ENCODE measurements around the gene CORO7.
"Not testable (repeated sequence)": the region's sequence is repeated elsewhere in the genome, so short reads cannot be mapped to it uniquely, and the experiment has no call there.

CORO7 gene

DNA sequence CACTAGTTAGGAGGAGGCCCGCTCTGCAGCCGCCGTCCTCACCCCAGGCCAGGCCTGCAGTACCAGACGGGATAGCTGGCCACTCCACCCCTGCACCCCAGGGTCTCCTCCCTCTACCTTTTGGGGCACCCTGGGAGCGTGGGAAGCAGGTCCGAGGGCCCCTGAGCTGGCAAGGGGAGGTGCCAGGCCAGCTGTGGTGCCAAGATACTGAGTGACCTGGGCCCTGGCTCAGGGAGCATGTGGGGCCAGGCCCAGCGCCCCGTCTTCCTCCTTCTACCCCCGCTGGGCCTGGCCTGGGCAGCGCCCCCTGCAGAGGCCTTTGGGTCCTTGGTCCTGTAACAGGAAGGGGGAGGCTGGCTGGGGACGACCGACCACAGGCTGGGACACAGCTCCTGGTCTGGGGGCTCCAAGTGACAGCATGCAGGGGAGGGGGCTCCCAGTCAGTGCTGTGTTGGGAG lies 78.2 kb downstream of the CORO7 start:
- no peak for DNase-seq (ENCODE audit: low read depth in 2 of 2)

DNA sequence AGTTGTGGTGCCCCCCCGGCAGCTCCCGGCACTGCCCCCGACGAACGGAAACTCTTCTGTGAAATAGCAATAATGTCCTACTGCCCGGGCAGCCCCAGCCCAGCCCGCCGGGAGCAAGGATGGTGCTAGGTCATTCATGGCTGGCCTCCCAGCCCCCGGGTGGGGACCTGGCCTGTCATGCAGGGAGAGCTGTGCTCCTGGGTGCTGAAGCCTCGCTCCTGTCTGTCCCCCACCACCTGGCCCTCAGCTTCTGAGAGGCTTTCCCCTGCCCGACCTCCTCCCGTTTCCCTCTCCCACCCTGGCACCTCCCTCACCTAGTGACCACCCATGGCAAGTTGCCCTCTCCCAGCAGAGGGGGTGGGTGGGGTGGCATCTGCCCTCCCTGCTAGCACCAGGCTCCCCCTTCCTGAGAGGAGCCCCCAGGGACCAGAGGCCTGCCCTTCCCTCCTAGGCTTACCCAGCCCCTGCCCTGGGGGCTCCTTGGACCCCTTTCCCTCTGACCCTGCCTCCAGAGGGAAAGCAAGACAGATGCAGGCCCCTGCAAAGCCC lies 78.8 kb downstream of the CORO7 start:
- no peak for DNase-seq (ENCODE audit: low read depth in 2 of 2)

DNA sequence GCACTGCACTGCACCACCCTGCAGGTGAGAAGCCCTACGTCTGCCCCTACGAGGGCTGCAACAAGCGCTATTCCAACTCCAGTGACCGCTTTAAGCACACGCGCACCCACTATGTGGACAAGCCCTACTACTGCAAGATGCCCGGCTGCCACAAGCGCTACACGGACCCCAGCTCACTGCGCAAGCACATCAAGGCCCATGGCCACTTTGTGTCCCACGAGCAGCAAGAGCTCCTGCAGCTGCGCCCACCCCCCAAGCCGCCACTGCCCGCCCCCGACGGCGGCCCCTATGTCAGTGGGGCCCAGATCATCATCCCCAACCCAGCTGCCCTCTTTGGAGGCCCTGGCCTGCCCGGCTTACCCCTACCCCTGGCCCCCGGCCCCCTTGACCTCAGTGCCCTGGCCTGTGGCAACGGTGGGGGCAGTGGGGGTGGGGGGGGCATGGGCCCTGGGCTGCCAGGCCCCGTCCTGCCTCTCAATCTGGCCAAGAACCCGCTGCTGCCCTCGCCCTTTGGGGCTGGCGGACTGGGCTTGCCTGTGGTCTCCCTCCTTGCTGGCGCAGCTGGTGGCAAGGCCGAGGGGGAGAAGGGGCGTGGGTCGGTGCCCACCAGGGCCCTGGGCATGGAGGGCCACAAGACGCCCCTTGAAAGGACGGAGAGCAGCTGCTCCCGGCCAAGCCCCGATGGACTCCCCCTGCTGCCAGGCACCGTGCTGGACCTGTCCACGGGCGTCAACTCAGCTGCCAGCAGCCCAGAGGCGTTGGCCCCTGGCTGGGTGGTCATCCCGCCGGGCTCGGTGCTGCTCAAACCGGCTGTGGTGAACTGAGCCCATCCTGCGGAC lies 79.5 kb downstream of the CORO7 start:
- no peak for DNase-seq (ENCODE audit: low read depth in 2 of 2)

DNA sequence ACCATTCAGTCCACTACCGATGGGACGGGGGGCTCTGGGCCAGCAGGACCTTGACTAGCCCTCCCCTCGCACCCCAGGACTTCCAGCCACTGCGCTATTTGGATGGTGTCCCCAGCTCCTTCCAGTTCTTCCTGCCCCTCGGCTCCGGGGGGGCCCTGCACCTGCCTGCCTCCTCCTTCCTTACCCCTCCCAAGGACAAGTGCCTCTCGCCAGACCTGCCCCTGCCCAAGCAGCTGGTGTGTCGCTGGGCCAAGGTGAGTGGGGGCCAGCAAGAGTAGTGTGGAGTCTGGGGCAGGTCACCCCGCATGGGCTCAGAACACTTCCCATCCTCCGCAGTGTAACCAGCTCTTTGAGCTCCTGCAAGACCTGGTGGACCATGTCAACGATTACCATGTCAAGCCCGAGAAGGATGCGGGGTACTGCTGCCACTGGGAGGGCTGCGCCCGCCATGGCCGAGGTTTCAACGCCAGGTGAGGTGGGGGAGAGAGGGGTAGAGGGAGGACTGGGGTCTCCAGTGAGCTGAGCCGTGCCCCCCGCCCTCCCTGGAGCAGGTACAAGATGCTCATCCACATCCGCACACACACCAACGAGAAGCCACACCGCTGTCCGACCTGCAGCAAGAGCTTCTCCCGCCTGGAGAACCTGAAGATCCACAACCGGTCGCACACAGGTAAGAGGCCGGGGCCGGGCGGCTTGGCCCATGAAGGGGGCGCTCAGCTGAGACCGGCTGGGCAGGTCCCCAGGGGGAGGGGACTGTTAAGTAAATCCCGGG lies 81.5 kb downstream of the CORO7 start:
- DNase-seq (ENCODE audit: low read depth in 2 of 2) = no peak

DNA sequence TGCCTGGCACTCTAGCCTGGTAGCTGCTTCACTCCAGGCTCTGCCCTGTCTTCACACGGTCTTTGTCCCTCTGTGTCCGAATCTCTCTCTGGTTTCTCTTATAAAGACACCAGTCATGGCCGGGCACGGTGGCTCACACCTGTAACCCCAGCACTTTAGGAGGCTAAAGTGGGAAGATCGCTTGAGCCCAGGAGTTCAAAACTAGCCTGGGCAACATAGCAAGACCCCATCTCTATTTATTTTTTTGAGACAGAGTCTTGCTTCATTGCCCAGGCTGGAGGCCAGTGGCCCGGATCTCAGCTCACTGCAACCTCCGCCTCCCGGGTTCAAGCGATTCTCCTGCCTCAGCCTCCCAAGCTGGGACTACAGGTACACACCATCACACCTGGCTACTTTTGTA lies 82.7 kb downstream of the CORO7 start:
- DNase-seq (ENCODE audit: low read depth in 2 of 2) = not testable (repeated sequence)

DNA sequence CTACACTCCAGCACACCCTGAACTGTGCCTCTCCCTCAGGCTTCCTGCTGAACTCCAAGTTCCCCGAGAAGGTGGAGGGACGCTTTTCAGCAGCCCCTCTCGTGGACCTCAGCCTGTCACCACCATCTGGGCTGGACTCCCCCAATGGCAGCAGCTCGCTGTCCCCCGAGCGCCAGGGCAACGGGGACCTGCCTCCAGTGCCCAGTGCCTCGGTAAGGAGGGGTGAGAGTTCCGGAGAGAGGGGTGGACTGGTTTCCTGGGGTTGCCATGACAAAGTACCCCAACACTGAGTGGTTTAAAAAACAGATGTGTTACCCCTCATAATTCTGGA lies 83.1 kb downstream of the CORO7 start:
- no peak for DNase-seq (ENCODE audit: low read depth in 2 of 2)

DNA sequence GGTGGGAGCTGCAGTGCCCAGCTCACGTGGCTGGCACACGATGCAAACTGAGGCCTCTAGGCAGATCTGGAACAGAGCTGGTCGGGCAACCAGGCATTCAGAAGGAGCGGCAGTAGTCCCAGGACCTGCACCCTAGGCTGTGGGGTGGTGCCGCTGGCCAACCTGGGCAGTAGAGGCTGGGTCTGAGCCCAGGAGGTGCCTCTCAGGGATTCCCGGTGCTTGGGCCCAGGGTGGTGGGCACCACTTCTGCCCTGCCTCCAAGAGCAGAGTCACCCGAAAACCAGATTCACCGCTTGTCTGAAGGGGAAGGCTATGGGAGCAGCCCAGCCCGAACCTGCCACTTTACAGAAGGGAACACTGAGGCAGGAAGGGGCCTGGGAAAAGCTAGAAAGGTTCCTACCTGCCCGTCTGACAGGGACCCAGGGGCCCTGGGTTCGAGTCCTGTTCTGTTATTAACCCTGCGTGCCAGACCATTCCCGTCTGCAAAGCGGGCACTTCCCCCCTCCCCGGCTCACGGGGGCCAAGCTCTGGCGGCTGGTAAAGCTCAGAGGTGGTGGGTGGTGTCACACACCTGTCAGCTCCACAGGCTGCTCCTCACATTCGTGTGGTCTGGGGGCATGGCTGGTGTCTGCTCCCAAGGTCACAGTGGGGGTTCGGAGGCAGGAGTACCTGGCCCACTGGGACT lies 83.6 kb downstream of the CORO7 start:
- no peak for DNase-seq (ENCODE audit: low read depth in 2 of 2)

DNA sequence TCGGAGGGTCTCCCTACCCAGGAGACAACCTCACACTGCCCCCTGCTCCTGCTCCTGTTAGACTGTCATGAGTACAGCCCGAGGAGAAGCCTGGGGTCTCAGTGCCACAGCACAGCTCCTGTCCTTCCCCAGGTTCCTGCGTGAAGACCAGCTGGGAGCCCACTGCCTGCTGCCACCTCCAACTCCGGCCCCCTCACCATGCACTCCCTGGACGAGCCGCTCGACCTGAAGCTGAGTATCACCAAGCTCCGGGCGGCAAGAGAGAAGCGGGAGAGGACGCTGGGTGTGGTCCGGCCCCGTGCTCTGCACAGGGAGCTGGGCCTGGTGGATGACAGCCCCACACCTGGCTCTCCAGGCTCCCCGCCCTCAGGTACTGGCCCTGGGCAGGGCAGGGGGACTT lies 84.3 kb downstream of the CORO7 start:
- no peak for DNase-seq (ENCODE audit: low read depth in 2 of 2)

DNA sequence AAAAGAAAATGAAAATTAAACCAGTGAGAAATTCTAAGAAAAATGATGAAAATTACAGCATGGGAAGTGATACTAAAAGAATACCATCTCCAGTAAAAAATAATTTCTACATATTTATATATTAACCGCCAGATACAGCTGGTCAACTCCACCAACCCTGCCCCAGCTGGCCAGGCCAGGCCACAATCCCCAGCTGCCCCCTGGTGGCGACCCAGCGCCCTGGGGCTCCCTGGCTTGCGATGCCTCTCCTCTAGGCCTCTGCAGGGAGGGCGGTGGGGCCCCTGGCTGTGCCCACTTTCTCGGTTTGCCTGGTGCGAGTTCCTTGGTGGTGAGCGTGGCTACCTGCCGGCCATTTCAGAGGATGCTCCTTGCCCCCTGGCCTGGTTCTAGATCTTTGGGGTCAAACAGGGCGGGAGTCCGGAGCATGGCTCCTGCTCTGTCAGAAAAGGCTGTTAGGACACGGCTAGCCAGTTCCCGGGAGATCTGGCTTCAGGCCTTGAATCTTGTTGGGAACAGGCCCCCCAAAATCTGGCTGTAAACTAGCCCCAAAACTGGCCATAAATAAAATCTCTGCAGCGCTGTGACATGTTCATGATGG lies 86.0 kb downstream of the CORO7 start:
- peak; percentile 59 to 68 for DNase-seq (ENCODE audit: low read depth in 2 of 2)

DNA sequence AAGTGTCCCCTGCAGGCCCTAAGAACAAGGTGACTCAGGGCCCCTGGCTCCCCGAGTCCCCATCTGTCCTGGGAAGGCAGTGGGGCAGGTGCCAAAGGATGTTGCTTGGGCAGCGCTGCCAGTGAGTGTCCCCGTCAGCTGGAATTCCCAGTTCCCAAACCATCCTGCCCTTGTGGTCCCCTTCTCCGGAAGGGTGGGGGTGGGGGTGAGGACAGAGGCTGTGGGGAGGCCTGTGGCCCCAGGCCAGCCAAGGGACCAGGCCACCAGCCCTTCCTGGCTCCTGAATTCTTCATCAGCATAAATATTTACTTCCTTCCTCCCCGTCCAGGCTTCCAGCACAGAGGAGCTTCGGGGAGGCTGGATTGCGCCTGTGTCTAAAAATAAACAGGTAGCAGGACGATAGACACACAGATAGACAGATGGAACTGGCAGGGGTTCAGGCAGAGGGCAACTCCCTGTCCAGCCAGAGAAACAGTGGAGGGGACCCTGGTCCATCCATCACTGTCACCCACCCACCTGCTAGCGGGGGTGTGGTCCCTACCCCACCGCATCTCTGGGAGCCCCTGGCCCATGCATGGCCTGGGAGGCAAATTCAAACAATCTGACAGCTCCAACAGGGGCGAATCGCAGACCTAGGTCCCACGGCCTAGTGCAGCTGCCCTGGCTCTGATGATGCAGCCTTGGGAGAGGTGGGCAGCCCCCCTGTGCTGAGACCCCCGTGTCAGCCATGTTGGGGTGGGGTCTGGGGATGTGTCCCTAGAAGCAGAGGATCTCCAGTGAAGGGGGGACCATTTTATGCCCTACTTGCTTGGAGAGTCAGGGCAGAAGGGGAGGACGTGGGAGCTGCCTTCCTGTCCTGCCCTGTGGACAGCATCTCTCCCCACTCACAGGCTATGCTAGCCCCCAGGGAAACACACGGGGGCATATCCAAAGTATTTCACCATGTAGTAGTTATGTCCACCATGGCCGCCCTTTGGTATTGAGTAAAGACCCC lies 87.3 kb downstream of the CORO7 start:
- no peak for DNase-seq (ENCODE audit: low read depth in 2 of 2)

DNA sequence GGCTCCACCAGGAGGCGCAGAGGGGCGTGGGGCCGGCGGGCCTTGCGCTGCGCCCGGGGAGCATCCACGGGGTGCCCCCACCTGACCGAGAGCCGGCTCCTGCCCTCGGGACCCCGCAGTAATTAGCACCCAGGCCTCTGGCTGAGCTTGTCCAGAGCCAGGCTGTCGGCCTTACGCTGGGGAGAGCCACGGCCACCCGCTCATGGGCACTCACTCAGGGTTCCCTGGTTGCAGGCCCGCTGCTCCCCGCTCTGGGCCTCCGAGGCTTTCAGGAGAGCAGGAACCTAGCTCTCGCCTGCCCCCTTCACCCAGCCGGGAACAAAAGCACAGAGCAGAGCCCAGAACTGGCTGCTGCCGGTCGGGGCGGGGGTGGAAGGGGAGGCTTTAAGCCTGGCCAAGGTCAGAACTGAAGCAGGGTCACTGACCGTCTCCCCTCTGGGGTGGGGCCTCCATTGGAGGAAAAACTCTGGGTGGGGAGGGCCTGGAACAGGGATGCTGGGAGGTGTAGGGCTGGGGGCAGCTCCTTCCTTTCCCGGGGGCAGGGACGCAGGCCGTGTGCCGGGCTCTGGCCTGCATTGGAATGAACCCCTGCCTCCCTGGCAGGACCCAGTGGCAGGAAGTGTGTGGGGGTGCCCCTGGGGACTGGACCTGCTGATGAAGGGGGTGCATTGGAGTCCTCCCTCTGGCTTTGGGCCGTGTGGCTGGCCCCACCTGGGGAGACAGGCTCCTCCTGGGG lies 88.2 kb downstream of the CORO7 start:
- DNase-seq (ENCODE audit: low read depth in 2 of 2) = peak; percentile 40 to 47

DNA sequence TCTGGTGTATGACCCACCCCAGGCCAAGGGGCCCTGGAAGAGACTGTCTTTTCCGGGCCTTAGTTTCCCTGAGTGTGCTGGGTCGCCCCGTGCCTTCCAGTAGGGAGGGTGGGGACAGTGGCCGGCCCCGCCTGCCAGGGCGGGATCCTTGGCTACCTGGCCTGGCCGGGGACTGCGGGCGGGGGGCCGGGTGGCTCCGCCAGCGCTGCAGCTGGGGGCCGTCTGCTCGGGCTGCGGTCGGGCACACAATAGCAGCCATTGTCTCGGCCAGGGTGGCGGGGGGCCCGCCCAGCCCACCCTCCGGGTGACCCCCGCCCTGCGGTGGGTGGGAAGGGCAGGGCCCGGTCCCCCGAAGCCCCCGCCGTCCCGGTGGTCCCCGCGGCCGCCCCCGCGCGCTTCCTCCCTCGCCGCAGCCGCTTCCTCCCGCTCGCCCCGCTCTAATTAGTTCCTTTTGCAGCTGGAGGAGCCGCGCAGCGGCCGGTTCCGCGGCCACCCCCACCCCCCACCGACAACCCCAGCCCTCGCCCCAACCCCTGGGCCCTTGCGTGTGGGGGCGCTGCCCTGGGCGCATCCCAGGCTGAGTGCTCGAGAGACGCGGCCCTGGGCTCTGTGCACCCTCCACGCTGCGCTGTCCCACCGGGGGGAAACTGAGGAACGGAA lies 88.9 kb downstream of the CORO7 start:
- DNase-seq (ENCODE audit: low read depth in 2 of 2) = no peak

DNA sequence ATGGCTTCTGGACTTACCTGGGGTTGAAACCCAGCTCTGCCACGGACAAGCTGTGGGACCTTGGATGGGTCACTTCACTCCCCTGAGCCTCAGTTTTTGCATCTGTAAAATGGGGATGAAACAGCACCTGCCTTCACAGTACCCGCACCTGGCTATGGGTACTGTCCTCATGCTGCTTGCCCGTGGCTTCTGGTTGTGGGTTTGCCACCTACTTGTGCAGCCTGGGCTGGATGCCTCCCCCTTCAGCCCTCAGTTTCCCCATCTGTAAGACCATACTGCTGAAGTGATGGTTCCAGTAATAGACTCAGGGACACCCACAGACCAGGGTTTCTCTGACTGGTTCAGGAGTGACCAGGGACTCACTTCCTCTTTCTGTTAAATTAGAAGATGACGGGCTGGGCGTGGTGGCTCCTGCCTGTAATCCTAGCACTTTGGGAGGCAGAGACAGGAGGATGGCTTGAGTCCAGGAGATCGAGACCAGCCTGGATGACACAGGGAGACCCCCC lies 91.1 kb downstream of the CORO7 start:
- no peak for DNase-seq (ENCODE audit: low read depth in 2 of 2)

DNA sequence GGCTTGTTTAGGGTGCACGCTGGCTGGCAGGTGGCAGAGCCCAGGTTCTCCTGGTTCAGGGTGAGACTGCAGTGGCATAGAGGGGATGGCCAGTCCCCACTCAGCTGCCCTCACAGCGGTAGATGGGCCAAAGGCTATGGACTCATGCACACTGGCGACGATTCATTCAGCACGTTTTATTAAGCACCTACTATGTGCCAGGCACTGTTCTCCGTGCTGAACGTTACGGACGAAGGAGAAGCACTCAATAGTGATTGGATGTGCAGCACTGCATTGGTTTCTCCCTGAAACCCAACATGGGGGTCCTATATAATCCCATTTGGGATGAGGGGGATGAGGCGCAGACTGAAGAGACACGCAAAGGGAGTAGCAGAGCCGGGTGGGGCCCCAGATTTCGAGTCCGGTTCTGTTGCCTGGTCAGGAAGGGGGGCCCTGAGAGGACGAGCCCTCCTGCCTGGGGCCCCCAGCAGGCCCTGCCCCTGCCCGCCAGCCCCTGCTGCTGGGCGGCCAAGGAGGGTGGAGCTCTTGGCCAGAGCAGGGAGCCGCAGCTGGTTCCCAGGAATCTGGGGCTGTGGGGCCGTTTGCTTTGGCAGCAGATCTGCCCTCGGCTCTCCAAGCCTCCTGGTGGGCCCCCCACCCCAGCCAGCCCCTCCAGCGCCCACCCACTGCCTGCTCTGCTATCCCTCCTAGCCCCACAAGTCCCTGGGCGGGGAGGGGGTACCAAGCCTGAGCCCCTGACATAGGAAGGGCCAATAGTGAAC lies 91.7 kb downstream of the CORO7 start:
- DNase-seq (ENCODE audit: low read depth in 2 of 2) = no peak

DNA sequence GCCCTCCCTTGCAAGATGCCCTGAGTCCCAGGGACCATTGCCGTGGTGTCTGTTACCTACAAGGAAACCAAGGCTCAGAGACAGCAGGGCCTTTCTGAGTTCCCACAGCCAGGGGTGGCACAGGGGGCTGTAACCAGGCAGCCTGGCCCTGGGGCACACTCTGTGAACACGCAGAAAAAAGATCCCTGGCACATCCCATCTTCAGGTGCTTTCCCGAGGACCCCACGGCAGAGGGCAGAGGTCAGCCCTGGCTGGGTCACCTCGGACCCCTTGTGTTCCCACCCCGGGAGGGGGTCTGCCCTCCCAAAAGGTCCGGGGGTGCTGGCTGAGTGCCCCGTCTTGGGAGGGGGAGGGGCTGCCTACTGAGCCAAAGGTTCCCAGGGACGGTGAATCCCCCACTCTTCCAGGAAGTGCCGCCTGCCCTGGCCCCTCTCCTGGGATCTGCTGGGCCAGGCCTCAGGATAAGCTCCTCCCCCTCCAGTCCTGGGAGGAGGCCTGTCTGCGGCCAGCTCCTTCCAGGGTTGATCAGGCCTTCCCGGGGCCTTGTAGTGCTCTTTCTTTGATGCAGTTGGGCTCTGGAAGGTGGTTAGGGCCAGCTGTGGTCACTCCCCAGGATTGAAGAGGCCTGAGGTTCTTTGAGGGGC lies 92.4 kb downstream of the CORO7 start:
- no peak for DNase-seq (ENCODE audit: low read depth in 2 of 2)

DNA sequence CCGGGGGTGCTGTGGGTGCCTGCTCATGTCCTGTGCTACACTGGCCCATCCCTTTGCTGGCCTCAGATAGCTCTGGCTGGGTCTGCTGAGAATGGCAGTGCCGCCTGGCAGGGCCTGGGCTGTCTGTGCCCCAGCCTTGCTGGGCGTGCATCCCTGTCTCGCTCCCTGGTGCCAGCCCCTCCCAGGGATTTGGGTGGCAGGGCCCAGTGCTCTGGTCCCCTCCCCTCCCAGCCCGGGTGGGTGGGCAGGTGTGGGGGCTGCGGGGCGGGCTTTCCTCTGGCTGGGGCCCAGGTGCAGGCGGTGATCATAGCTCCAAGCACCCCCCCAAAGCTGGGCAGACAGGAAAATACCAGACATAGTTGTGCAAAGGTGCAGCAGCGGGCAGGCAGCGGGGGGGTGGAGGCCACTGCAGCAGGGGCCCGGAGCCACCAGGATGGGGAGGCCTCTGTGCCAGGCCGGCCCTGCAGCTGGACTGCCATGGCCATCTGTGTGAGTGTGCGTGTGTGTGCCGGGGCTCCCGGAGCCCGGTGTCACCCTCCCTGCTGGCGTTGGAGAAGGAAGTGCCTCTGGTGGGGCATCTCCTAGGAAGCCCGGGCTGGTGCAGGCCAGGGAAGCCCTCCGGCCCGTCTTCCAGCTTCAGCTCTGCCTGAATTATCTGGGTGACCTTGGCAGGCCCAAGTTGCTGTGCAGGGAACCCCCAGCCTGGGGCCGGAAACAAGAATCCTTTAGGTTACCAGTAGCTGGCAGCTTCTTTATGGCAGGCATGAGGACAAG lies 93.1 kb downstream of the CORO7 start:
- DNase-seq (ENCODE audit: low read depth in 2 of 2) = no peak

All from stimulated activated CD4-positive, alpha-beta T cell treated with anti-CD3 and anti-CD28 coated beads, Interleukin-1b, Interleukin-23, amount 100 ng/mL, for 4 hours (primary cell).